ENCODE results near the gene RBMS3.

The RBMS3 gene

GRCh38 chr3:29559741-29560465 is 279.0 kb downstream of the RBMS3 start:
- peaks cover 0 to 10% of the 10 kb centered on the region in 2 donors for H3K4me1 ChIP-seq (ENCODE audit: control insufficient read depth in 1 of 2, insufficient read depth in 2 of 2, low read length in 2 of 2)
- no peak overlapping the region for H3K4me3 ChIP-seq (ENCODE audit: low read depth in 1 of 2, low read length in 2 of 2)
- H3K36me3 ChIP-seq (ENCODE audit: control insufficient read depth in 1 of 2, insufficient read depth in 2 of 2, low read length in 2 of 2) = no peaks in the 10 kb centered on the region
- no peak overlapping the region for H3K27ac ChIP-seq (ENCODE audit: low read length)
- H3K27me3 ChIP-seq (ENCODE audit: low read depth, low read length) = no peaks in the 10 kb centered on the region
- H3K9me3 ChIP-seq (ENCODE audit: control insufficient read depth in 1 of 2, low read length in 2 of 2) = no peaks in the 10 kb centered on the region

- Histone ChIP-seq H3K36me3 (ENCODE audit: control insufficient read depth in 1 of 2, insufficient read depth in 2 of 2, low read length in 2 of 2) (no peaks in the 10 kb centered on the region), H3K4me1 (ENCODE audit: control insufficient read depth in 1 of 2, insufficient read depth in 2 of 2, low read length in 2 of 2) (peaks cover 0 to 10% of the 10 kb centered on the region in 2 donors), H3K9me3 (ENCODE audit: control insufficient read depth in 1 of 2, low read length in 2 of 2) (no peaks in the 10 kb centered on the region), H3K27ac (ENCODE audit: low read length) (no peak overlapping the region), H3K4me3 (ENCODE audit: low read depth in 1 of 2, low read length in 2 of 2) (no peak overlapping the region), H3K27me3 (ENCODE audit: low read depth, low read length) (no peaks in the 10 kb centered on the region)
Measured at GRCh38 chr3:29561651-29562149, 280.8 kb downstream of the RBMS3 start.

GRCh38 chr3:29565236-29565635 is 284.4 kb downstream of the RBMS3 start:
- H3K9me3 ChIP-seq (ENCODE audit: control insufficient read depth in 1 of 2, low read length in 2 of 2) = no peaks in the 10 kb centered on the region
- H3K4me1 ChIP-seq (ENCODE audit: control insufficient read depth in 1 of 2, insufficient read depth in 2 of 2, low read length in 2 of 2) = peaks cover 0 to 5% of the 10 kb centered on the region in 2 donors
- H3K36me3 ChIP-seq (ENCODE audit: control insufficient read depth in 1 of 2, insufficient read depth in 2 of 2, low read length in 2 of 2) = no peaks in the 10 kb centered on the region
- no peak overlapping the region for H3K27ac ChIP-seq (ENCODE audit: low read length)
- H3K4me3 ChIP-seq (ENCODE audit: low read depth in 1 of 2, low read length in 2 of 2) = no peak overlapping the region
- H3K27me3 ChIP-seq (ENCODE audit: low read depth, low read length) = no peaks in the 10 kb centered on the region

GRCh38 chr3:29567501-29567900 is 286.6 kb downstream of the RBMS3 start:
- H3K4me3 ChIP-seq (ENCODE audit: low read depth in 1 of 2, low read length in 2 of 2) = no peak overlapping the region
- H3K27ac ChIP-seq (ENCODE audit: low read length) = no peak overlapping the region
- H3K36me3 ChIP-seq (ENCODE audit: control insufficient read depth in 1 of 2, insufficient read depth in 2 of 2, low read length in 2 of 2) = no peaks in the 10 kb centered on the region
- H3K4me1 ChIP-seq (ENCODE audit: control insufficient read depth in 1 of 2, insufficient read depth in 2 of 2, low read length in 2 of 2) = peaks cover 0 to 3% of the 10 kb centered on the region in 2 donors
- peaks cover 0 to 2% of the 10 kb centered on the region in 2 donors for H3K9me3 ChIP-seq (ENCODE audit: control insufficient read depth in 1 of 2, low read length in 2 of 2)
- no peaks in the 10 kb centered on the region for H3K27me3 ChIP-seq (ENCODE audit: low read depth, low read length)

- Histone ChIP-seq H3K9me3 (ENCODE audit: control insufficient read depth in 1 of 2, low read length in 2 of 2) (peaks cover 0 to 2% of the 10 kb centered on the region in 2 donors), H3K27ac (ENCODE audit: low read length) (no peak overlapping the region), H3K27me3 (ENCODE audit: low read depth, low read length) (no peaks in the 10 kb centered on the region), H3K36me3 (ENCODE audit: control insufficient read depth in 1 of 2, insufficient read depth in 2 of 2, low read length in 2 of 2) (no peaks in the 10 kb centered on the region), H3K4me3 (ENCODE audit: low read depth in 1 of 2, low read length in 2 of 2) (no peak overlapping the region), H3K4me1 (ENCODE audit: control insufficient read depth in 1 of 2, insufficient read depth in 2 of 2, low read length in 2 of 2) (peaks cover 0 to 3% of the 10 kb centered on the region in 2 donors)
Measured at GRCh38 chr3:29568355-29568754, 287.5 kb downstream of the RBMS3 start.

- Histone ChIP-seq H3K27ac (ENCODE audit: low read length) (no peak overlapping the region), H3K4me1 (ENCODE audit: control insufficient read depth in 1 of 2, insufficient read depth in 2 of 2, low read length in 2 of 2) (no peaks in the 10 kb centered on the region), H3K27me3 (ENCODE audit: low read depth, low read length) (no peaks in the 10 kb centered on the region), H3K4me3 (ENCODE audit: low read depth in 1 of 2, low read length in 2 of 2) (no peak overlapping the region), H3K36me3 (ENCODE audit: control insufficient read depth in 1 of 2, insufficient read depth in 2 of 2, low read length in 2 of 2) (no peaks in the 10 kb centered on the region), H3K9me3 (ENCODE audit: control insufficient read depth in 1 of 2, low read length in 2 of 2) (no peaks in the 10 kb centered on the region)
Measured at GRCh38 chr3:29576181-29576580, 295.3 kb downstream of the RBMS3 start.

GRCh38 chr3:29576675-29577074 is 295.8 kb downstream of the RBMS3 start:
- Histone ChIP-seq H3K4me3 (ENCODE audit: low read depth in 1 of 2, low read length in 2 of 2) (no peak overlapping the region), H3K27ac (ENCODE audit: low read length) (no peak overlapping the region), H3K27me3 (ENCODE audit: low read depth, low read length) (no peaks in the 10 kb centered on the region), H3K36me3 (ENCODE audit: control insufficient read depth in 1 of 2, insufficient read depth in 2 of 2, low read length in 2 of 2) (no peaks in the 10 kb centered on the region), H3K4me1 (ENCODE audit: control insufficient read depth in 1 of 2, insufficient read depth in 2 of 2, low read length in 2 of 2) (no peaks in the 10 kb centered on the region), H3K9me3 (ENCODE audit: control insufficient read depth in 1 of 2, low read length in 2 of 2) (no peaks in the 10 kb centered on the region)

GRCh38 chr3:29577250-29577649 is 296.4 kb downstream of the RBMS3 start:
- Histone ChIP-seq H3K4me3 (ENCODE audit: low read depth in 1 of 2, low read length in 2 of 2) (no peak overlapping the region), H3K36me3 (ENCODE audit: control insufficient read depth in 1 of 2, insufficient read depth in 2 of 2, low read length in 2 of 2) (no peaks in the 10 kb centered on the region), H3K9me3 (ENCODE audit: control insufficient read depth in 1 of 2, low read length in 2 of 2) (no peaks in the 10 kb centered on the region), H3K27me3 (ENCODE audit: low read depth, low read length) (no peaks in the 10 kb centered on the region), H3K4me1 (ENCODE audit: control insufficient read depth in 1 of 2, insufficient read depth in 2 of 2, low read length in 2 of 2) (no peaks in the 10 kb centered on the region), H3K27ac (ENCODE audit: low read length) (no peak overlapping the region)

- no peaks in the 10 kb centered on the region for H3K27me3 ChIP-seq (ENCODE audit: low read depth, low read length)
- H3K4me1 ChIP-seq (ENCODE audit: control insufficient read depth in 1 of 2, insufficient read depth in 2 of 2, low read length in 2 of 2) = no peaks in the 10 kb centered on the region
- no peak overlapping the region for H3K27ac ChIP-seq (ENCODE audit: low read length)
- no peaks in the 10 kb centered on the region for H3K9me3 ChIP-seq (ENCODE audit: control insufficient read depth in 1 of 2, low read length in 2 of 2)
- no peaks in the 10 kb centered on the region for H3K36me3 ChIP-seq (ENCODE audit: control insufficient read depth in 1 of 2, insufficient read depth in 2 of 2, low read length in 2 of 2)
- H3K4me3 ChIP-seq (ENCODE audit: low read depth in 1 of 2, low read length in 2 of 2) = no peak overlapping the region
Measured at GRCh38 chr3:29581311-29581710, 300.4 kb downstream of the RBMS3 start.

GRCh38 chr3:29582273-29582672 is 301.4 kb downstream of the RBMS3 start:
- Histone ChIP-seq H3K4me1 (ENCODE audit: control insufficient read depth in 1 of 2, insufficient read depth in 2 of 2, low read length in 2 of 2) (peaks cover 0 to 5% of the 10 kb centered on the region in 2 donors), H3K9me3 (ENCODE audit: control insufficient read depth in 1 of 2, low read length in 2 of 2) (no peaks in the 10 kb centered on the region), H3K27ac (ENCODE audit: low read length) (no peak overlapping the region), H3K36me3 (ENCODE audit: control insufficient read depth in 1 of 2, insufficient read depth in 2 of 2, low read length in 2 of 2) (no peaks in the 10 kb centered on the region), H3K27me3 (ENCODE audit: low read depth, low read length) (no peaks in the 10 kb centered on the region), H3K4me3 (ENCODE audit: low read depth in 1 of 2, low read length in 2 of 2) (no peak overlapping the region)

GRCh38 chr3:29583861-29584260 is 303.0 kb downstream of the RBMS3 start:
- Histone ChIP-seq H3K9me3 (ENCODE audit: control insufficient read depth in 1 of 2, low read length in 2 of 2) (no peaks in the 10 kb centered on the region), H3K4me3 (ENCODE audit: low read depth in 1 of 2, low read length in 2 of 2) (no peak overlapping the region), H3K27ac (ENCODE audit: low read length) (no peak overlapping the region), H3K4me1 (ENCODE audit: control insufficient read depth in 1 of 2, insufficient read depth in 2 of 2, low read length in 2 of 2) (peaks cover 0 to 5% of the 10 kb centered on the region in 2 donors), H3K27me3 (ENCODE audit: low read depth, low read length) (no peaks in the 10 kb centered on the region), H3K36me3 (ENCODE audit: control insufficient read depth in 1 of 2, insufficient read depth in 2 of 2, low read length in 2 of 2) (no peaks in the 10 kb centered on the region)

- Histone ChIP-seq H3K4me1 (ENCODE audit: control insufficient read depth in 1 of 2, insufficient read depth in 2 of 2, low read length in 2 of 2) (peaks cover 0 to 10% of the 10 kb centered on the region in 2 donors), H3K27me3 (ENCODE audit: low read depth, low read length) (no peaks in the 10 kb centered on the region), H3K4me3 (ENCODE audit: low read depth in 1 of 2, low read length in 2 of 2) (no peak overlapping the region), H3K27ac (ENCODE audit: low read length) (no peak overlapping the region), H3K36me3 (ENCODE audit: control insufficient read depth in 1 of 2, insufficient read depth in 2 of 2, low read length in 2 of 2) (no peaks in the 10 kb centered on the region), H3K9me3 (ENCODE audit: control insufficient read depth in 1 of 2, low read length in 2 of 2) (no peaks in the 10 kb centered on the region)
Measured at GRCh38 chr3:29585368-29585767, 304.5 kb downstream of the RBMS3 start.
